Spleen (tissue), 7 donors: ENCODE data around the gene ACVR2B.

Source experiments
- CTCF ChIP-seq, 11 experiments: fragments of 200-600 bp in 7 of 11; fragments of 450-650 bp in 4 of 11; sonication (generic) in 4 of 11; IDR thresholded peaks in 8 of 11; conservative IDR thresholded peaks in 3 of 11; 1 replicate in 7 of 11; 2 replicates in 4 of 11; pipeline versions ENCODE4 v1.4.0 to v1.8.0; 2016 to 2021; ENCODE audit warnings: antibody characterized with exemption in 11 of 11, inconsistent platforms in 4 of 11, mild to moderate bottlenecking in 1 of 11
- POLR2A ChIP-seq, 3 donors: fragments of 450-650 bp; IDR thresholded peaks; one replicate each; pipeline ENCODE4 v1.5.1; 2017; ENCODE audit warnings: antibody characterized with exemption in 3 of 3, mild to moderate bottlenecking in 1 of 3
- POLR2AphosphoS5 ChIP-seq, 3 donors: sonication (generic); formaldehyde crosslinking; IDR thresholded peaks; one replicate each; pipeline ENCODE4 v1.5.1; 2017; ENCODE audit warnings: antibody characterized with exemption in 3 of 3
- donor health status: DM: no; HTN: no; CAD: no; lungs with moderate emphysema.
- donor health status: DM: no; HTN: no; CAD: no.
- donor health status: DM: no; HTN: no; CAD: no.

DNA sequence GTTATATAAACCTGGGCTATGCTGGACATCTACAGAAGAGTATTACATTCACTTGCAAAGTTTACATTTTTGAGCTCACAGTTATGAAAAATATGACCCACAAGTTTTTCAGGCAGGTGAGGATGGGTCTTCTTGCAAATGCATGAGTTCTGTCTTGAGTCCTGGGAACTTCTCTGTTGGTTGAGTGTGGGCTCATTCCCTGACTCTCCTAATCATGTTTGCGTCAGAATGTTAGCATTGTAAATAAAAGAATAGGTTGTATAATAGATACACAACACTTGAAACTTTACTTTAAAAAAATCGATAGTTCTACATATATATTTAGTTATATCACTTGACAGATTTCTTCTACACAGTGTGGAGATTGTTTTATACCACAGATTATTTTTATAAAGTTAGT lies 35.3 kb downstream of the ACVR2B start:
- no peak for TF ChIP-seq CTCF (IDR thresholded peaks at IDR 0.05 in 8 of 11, conservative IDR thresholded peaks at IDR 0.05 in 3 of 11)
- no peak for TF ChIP-seq POLR2AphosphoS5 (IDR thresholded peaks at IDR 0.05)
- TF ChIP-seq POLR2A (IDR thresholded peaks at IDR 0.05) = no peak
